Vagina (tissue), 2 donors: Measurements from ENCODE around the gene ZNF358.

Experiments used
- CTCF ChIP-seq, 3 experiments: fragments of 450-650 bp in 2 of 3; fragments of 200-600 bp in 1 of 3; sonication (generic) in 1 of 3; IDR thresholded peaks; one replicate each; pipeline ENCODE4 v1.5.1; 2017 to 2019; ENCODE audit warnings: antibody characterized with exemption in 3 of 3, mild to moderate bottlenecking in 2 of 3, moderate library complexity in 2 of 3
- POLR2A ChIP-seq, 2 donors: fragments of 450-650 bp; IDR thresholded peaks; one replicate each; pipeline ENCODE4 v1.6.1; 2017; ENCODE audit warnings: antibody characterized with exemption in 2 of 2, mild to moderate bottlenecking in 2 of 2, moderate library complexity in 2 of 2
- POLR2AphosphoS5 ChIP-seq, 2 donors: sonication (generic); formaldehyde crosslinking; IDR thresholded peaks; one replicate each; pipeline ENCODE4 v1.9.0; 2017; ENCODE audit warnings: antibody characterized with exemption in 2 of 2, mild to moderate bottlenecking in 2 of 2, low read depth in 1 of 2; ENCODE audit not compliant: insufficient read depth in 1 of 2

GRCh38 chr19:7480970-7481255, 35.0 kb upstream of the ZNF358 start:
- no peak for TF ChIP-seq CTCF (IDR thresholded peaks at IDR 0.05)
- no peak for TF ChIP-seq POLR2A (IDR thresholded peaks at IDR 0.05)
- no peak for TF ChIP-seq POLR2AphosphoS5 (IDR thresholded peaks at IDR 0.05; ENCODE audit: insufficient read depth in 1 of 2, low read depth in 1 of 2)
